ENCODE measurements around the gene SRCAP.
A peak's percentile ranks its signal among the peaks of the same experiment; 100 is the strongest.

SRCAP gene

DNA sequence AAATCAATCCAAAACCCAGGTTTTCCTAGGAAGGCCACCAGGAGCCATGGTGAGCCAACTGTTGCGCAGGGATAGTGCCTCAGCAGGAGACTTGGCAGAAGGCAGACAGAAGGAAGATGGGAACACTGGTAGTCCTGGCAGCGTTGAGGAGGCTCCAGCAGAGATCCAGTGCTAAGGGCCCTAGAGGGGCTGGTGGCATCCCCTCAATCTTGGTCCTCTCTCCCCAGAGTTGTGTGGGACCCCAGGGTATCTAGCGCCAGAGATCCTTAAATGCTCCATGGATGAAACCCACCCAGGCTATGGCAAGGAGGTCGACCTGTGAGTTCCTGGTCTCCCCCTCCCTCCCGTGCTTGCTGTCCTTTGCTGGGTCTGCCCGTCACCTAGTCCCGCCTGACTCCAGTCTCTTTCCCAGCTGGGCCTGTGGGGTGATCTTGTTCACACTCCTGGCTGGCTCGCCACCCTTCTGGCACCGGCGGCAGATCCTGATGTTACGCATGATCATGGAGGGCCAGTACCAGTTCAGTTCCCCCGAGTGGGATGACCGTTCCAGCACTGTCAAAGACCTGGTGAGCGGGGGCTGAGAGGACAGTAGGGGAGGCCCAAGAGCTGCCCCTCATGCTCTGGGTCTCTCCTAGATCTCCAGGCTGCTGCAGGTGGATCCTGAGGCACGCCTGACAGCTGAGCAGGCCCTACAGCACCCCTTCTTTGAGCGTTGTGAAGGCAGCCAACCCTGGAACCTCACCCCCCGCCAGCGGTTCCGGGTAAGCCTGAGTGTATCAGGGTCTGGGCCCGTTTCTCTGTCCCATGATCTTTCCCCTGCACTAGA, 57.2 kb downstream of the SRCAP start:
- no peak for DNase-seq
- Histone ChIP-seq H3K27me3 (replicated peaks; ENCODE audit: control insufficient read depth, insufficient read depth, low read length, poor library complexity, severe bottlenecking) (no peaks in the 10 kb centered on the region), H3K9me3 (ENCODE audit: control insufficient read depth, low read length) (no peaks in the 10 kb centered on the region), H3K36me3 (ENCODE audit: control insufficient read depth, insufficient read depth, low read length) (peaks cover 37% of the 10 kb centered on the region), H3K27ac (ENCODE audit: insufficient read depth, low read length, poor library complexity, severe bottlenecking) (no peak overlapping the region), H3K4me3 (ENCODE audit: insufficient read depth, low read depth, low read length, poor library complexity, severe bottlenecking) (no peak overlapping the region), H3K4me1 (ENCODE audit: control insufficient read depth, insufficient read depth, low read length, poor library complexity, severe bottlenecking) (peaks cover 6% of the 10 kb centered on the region)

DNA sequence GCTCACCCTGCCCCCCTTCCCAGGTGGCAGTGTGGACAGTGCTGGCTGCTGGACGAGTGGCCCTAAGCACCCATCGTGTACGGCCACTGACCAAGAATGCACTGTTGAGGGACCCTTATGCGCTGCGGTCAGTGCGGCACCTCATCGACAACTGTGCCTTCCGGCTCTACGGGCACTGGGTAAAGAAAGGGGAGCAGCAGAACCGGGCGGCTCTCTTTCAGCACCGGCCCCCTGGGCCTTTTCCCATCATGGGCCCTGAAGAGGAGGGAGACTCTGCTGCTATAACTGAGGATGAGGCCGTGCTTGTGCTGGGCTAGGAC, 57.8 kb downstream of the SRCAP start:
- no peaks in the 10 kb centered on the region for H3K9me3 ChIP-seq (ENCODE audit: control insufficient read depth, low read length)

DNA sequence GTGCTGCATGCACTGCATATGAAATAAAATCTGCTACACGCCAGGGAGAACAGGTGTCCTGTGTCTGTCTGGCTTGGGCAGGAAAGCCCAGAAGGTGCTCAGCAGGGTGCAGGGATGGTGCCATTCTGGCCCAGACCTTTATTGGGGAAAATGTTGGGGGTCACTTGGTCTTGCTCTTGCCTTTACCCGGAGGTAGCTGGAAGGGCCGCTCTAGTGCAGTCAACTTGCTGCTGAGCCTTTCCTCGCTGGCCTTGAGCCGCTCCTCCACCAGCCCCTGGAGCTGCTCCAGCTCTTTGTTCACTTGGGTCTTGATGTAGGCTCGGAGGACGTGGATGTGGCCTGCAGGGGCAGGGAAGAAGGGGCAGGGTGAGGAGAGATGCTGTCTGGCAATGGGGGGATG, 58.3 kb downstream of the SRCAP start:
- Histone ChIP-seq H3K27me3 (replicated peaks; ENCODE audit: control insufficient read depth, insufficient read depth, low read length, poor library complexity, severe bottlenecking) (no peaks in the 10 kb centered on the region), H3K9me3 (ENCODE audit: control insufficient read depth, low read length) (no peaks in the 10 kb centered on the region), H3K4me1 (ENCODE audit: control insufficient read depth, insufficient read depth, low read length, poor library complexity, severe bottlenecking) (peaks cover 8% of the 10 kb centered on the region), H3K36me3 (ENCODE audit: control insufficient read depth, insufficient read depth, low read length) (peaks cover 30% of the 10 kb centered on the region), H3K4me3 (ENCODE audit: insufficient read depth, low read depth, low read length, poor library complexity, severe bottlenecking) (no peak overlapping the region), H3K27ac (ENCODE audit: insufficient read depth, low read length, poor library complexity, severe bottlenecking) (no peak overlapping the region)
- DNase-seq: no peak

More for the DNA sequence above, 57.8 kb downstream of the SRCAP start:
- H3K27ac ChIP-seq (ENCODE audit: insufficient read depth, low read length, poor library complexity, severe bottlenecking): no peak overlapping the region
- H3K4me1 ChIP-seq (ENCODE audit: control insufficient read depth, insufficient read depth, low read length, poor library complexity, severe bottlenecking): peaks cover 8% of the 10 kb centered on the region
- no peak for DNase-seq
- H3K27me3 ChIP-seq (replicated peaks; ENCODE audit: control insufficient read depth, insufficient read depth, low read length, poor library complexity, severe bottlenecking): no peaks in the 10 kb centered on the region
- H3K4me3 ChIP-seq (ENCODE audit: insufficient read depth, low read depth, low read length, poor library complexity, severe bottlenecking): no peak overlapping the region
- H3K36me3 ChIP-seq (ENCODE audit: control insufficient read depth, insufficient read depth, low read length): peaks cover 32% of the 10 kb centered on the region

DNA sequence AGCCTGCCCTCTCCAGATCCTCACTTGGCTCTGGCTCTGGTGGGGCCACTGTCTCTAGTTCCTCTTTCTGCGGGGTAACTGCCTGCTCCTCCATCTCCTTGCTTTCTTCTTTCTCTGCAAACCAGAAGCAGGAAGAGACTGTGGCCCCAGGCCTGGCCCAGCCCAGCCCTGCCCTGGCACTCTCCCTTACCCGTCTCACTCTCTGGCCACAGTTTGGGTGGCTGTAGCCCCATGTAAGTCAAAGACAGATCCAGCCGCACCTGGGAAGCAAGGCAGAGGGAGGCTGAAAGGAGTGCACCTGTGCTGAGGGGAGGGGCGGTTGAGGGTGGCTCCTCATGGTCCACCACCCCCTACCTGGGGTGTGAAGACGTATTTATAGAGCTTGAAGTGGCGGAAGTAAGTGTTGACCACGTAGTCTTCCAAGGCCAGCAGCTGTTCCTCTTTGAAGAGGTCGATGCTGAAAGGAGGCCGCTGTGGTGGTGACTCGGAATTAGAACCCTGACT, 60.1 kb downstream of the SRCAP start:
- no peaks in the 10 kb centered on the region for H3K9me3 ChIP-seq (ENCODE audit: control insufficient read depth, low read length)
- no peaks in the 10 kb centered on the region for H3K27me3 ChIP-seq (replicated peaks; ENCODE audit: control insufficient read depth, insufficient read depth, low read length, poor library complexity, severe bottlenecking)
- H3K27ac ChIP-seq (ENCODE audit: insufficient read depth, low read length, poor library complexity, severe bottlenecking): no peak overlapping the region
- DNase-seq: no peak
- H3K36me3 ChIP-seq (ENCODE audit: control insufficient read depth, insufficient read depth, low read length): peaks cover 22% of the 10 kb centered on the region
- H3K4me3 ChIP-seq (ENCODE audit: insufficient read depth, low read depth, low read length, poor library complexity, severe bottlenecking): no peak overlapping the region
- H3K4me1 ChIP-seq (ENCODE audit: control insufficient read depth, insufficient read depth, low read length, poor library complexity, severe bottlenecking): peaks cover 19% of the 10 kb centered on the region

DNA sequence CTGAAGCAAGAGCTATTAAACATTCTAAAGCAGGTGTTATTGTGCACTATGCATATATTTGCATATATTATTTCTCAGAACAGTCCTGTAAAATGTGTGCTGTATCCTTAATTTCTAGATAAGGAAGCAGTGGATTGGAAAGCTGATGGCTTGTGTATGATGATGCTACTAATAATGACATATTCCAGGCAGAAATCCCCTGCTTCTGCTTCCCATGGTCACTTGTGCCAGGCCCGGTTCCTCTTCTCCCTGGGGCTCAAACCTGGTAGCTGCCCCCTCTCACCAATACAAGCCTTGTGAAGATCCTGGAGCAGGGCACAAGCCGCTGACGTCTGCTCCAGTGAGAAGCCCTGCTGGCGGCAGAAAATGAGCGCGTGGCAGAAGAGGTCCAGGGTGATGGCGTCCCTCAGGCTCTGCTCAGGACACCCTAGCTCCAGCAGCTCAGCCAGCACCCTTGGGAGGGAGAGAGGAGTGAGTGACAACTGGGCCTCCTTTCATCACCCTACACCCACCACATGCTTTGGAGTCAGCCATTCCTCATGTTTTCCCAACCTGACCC, 61.1 kb downstream of the SRCAP start:
- DNase-seq: no peak
- Histone ChIP-seq H3K9me3 (ENCODE audit: control insufficient read depth, low read length) (no peaks in the 10 kb centered on the region), H3K4me1 (ENCODE audit: control insufficient read depth, insufficient read depth, low read length, poor library complexity, severe bottlenecking) (peaks cover 19% of the 10 kb centered on the region), H3K27me3 (replicated peaks; ENCODE audit: control insufficient read depth, insufficient read depth, low read length, poor library complexity, severe bottlenecking) (no peaks in the 10 kb centered on the region), H3K36me3 (ENCODE audit: control insufficient read depth, insufficient read depth, low read length) (peaks cover 24% of the 10 kb centered on the region), H3K27ac (ENCODE audit: insufficient read depth, low read length, poor library complexity, severe bottlenecking) (no peak overlapping the region), H3K4me3 (ENCODE audit: insufficient read depth, low read depth, low read length, poor library complexity, severe bottlenecking) (no peak overlapping the region)

DNA sequence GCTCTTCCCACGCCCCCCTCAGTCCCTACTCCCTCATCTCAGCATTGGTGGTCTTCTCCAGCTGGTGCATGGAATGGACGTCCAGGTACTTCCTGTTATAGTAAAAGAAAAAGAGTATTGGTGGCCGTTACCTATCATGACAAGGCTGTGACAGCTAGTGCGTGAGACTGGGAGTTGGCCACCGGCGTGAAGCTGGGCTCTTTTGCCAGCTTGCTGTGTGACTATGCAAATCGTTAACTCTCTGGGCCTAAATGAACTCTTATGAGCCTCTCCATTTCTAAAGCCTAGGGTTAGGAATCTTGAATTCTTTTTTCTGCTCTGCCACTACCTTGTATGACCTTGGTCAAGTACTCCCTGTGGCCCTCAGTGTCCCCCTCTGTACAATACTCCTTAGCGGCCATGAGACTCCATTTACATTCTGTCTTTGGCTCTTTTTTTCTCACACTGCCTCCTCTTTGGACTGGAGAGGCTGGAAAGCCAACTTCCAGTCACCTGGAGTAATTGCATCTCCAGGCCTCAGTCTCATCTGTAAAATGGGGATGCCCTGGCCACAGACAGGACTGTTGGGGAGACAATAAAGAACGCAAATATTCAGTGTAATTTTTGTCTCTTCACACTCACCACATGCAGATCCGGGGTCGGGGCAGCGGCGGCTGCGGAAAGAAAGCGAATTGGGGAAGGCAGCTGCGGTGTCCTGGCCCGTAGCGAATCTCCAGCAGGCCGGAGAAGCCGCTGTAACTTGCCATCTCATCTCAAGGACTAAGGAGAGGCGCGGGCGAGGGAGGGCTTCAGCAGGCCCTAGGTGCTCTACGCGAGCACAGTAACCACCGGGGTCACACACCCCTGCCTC, 61.8 kb downstream of the SRCAP start:
- peak overlapping the region; percentile 77 for H3K27ac ChIP-seq (ENCODE audit: insufficient read depth, low read length, poor library complexity, severe bottlenecking)
- H3K4me1 ChIP-seq (ENCODE audit: control insufficient read depth, insufficient read depth, low read length, poor library complexity, severe bottlenecking): peaks cover 19% of the 10 kb centered on the region
- no peak for DNase-seq
- peak overlapping the region; percentile 97 for H3K4me3 ChIP-seq (ENCODE audit: insufficient read depth, low read depth, low read length, poor library complexity, severe bottlenecking)
- H3K36me3 ChIP-seq (ENCODE audit: control insufficient read depth, insufficient read depth, low read length): peaks cover 31% of the 10 kb centered on the region
- no peaks in the 10 kb centered on the region for H3K27me3 ChIP-seq (replicated peaks; ENCODE audit: control insufficient read depth, insufficient read depth, low read length, poor library complexity, severe bottlenecking)
- H3K9me3 ChIP-seq (ENCODE audit: control insufficient read depth, low read length): no peaks in the 10 kb centered on the region

DNA sequence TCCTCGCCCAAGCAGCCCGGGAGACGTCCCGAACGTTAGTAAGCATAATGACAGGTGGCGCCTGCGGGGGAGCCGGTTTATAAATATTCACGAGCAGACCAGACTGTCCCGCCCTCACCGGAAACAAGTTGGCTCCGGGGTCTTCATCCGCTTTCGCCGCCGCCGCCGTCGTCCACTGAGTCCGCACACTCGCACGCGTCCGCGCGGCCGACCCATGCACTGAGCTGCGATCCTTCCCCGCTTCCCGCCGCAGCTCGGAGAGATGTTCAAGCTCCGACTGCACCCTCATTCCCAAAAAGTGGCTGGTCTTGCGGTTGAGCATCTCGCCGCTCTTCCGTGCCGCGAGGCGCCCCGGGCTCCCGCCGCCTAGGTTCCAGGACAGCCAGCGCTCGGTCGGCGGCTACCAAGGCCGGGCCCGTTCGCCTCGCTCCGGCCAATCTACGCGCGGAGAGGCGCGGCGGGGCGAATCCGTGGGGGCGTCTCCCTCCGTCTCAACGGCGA, 62.5 kb downstream of the SRCAP start:
- Histone ChIP-seq H3K4me1 (ENCODE audit: control insufficient read depth, insufficient read depth, low read length, poor library complexity, severe bottlenecking) (peaks cover 19% of the 10 kb centered on the region), H3K36me3 (ENCODE audit: control insufficient read depth, insufficient read depth, low read length) (peaks cover 38% of the 10 kb centered on the region)

DNA sequence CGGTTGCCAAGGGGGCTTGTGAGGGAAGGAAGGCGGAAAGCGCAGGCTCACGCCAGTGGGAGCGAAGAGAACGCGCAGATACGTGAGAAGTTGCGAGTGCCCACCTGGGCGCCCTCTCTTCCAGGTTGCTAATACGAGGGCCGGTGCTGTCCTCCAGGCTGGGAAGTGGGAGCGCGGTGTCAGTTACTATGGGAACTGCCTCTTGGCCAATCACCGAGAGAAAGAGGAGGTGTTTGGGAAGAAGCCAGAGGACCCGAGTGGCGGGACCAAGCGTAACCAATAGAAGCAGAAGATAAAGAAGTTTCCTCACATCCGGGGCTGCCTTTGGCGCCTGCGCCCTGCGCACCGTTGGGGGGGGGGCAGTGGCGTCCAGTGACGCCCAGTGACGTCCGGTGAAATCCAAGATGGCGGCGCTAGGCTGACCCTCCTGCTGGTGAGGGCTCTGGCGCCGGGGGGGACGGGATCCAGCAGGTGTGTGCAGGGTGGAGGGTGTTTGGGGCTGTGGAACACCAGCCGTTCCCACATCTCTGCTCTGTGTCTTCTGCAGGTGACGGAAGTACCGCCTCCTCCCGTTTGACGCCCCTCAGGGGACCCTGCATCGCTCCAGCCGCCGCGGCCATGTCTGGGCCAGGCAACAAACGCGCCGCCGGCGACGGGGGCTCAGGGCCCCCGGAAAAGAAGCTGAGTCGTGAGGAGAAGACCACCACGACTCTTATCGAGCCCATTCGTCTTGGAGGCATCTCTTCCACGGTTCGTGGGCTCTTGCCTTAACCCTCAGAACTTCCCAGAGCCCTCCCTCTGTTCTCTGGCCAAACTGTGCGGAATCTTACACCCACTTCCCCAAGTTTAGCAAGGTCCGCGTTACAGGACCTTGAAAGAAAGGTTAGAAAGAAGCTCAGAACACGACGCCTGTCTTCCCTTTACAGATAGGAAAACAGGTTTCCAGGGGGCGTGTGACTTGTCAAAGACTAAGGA, 63.2 kb downstream of the SRCAP start, which contains the start of the genes CFAP119 and RNF40:
Gene CFAP119, minus strand, starts transcription at position 135 of the 975 bp plus-strand sequence. CDS start 314 bp downstream, outside the sequence.
Gene RNF40, plus strand, starts transcription at position 395 of the 975 bp plus-strand sequence. Its CDS starts 224 bp downstream, at position 619.
- peak; percentile 85 to 93 (median 90) for DNase-seq
- no peaks in the 10 kb centered on the region for H3K9me3 ChIP-seq (ENCODE audit: control insufficient read depth, low read length)
- H3K36me3 ChIP-seq (ENCODE audit: control insufficient read depth, insufficient read depth, low read length): peaks cover 39% of the 10 kb centered on the region
- H3K27me3 ChIP-seq (replicated peaks; ENCODE audit: control insufficient read depth, insufficient read depth, low read length, poor library complexity, severe bottlenecking): no peaks in the 10 kb centered on the region
- peaks cover 19% of the 10 kb centered on the region for H3K4me1 ChIP-seq (ENCODE audit: control insufficient read depth, insufficient read depth, low read length, poor library complexity, severe bottlenecking)
- peak within 1 kb of the TSS; percentile 97 for H3K4me3 ChIP-seq (ENCODE audit: insufficient read depth, low read depth, low read length, poor library complexity, severe bottlenecking)
- H3K27ac ChIP-seq (ENCODE audit: insufficient read depth, low read length, poor library complexity, severe bottlenecking): peak within 1 kb of the TSS; percentile 77

More for the DNA sequence above, 62.5 kb downstream of the SRCAP start:
- no peaks in the 10 kb centered on the region for H3K27me3 ChIP-seq (replicated peaks; ENCODE audit: control insufficient read depth, insufficient read depth, low read length, poor library complexity, severe bottlenecking)
- H3K4me3 ChIP-seq (ENCODE audit: insufficient read depth, low read depth, low read length, poor library complexity, severe bottlenecking): peak overlapping the region; percentile 97
- DNase-seq: peak in 2 of 3 donors; percentile 21 to 25
- H3K9me3 ChIP-seq (ENCODE audit: control insufficient read depth, low read length): no peaks in the 10 kb centered on the region
- H3K27ac ChIP-seq (ENCODE audit: insufficient read depth, low read length, poor library complexity, severe bottlenecking): peak overlapping the region; percentile 77

Measured in effector memory CD4-positive, alpha-beta T cell (primary cell).